ENCODE results near the gene CEACAM21.

GRCh38 chr19:41588497-41589209 is 12.7 kb downstream of the CEACAM21 start:
- TF ChIP-seq CTCF (IDR thresholded peaks at IDR 0.05), result no peak
- no peak for TF ChIP-seq POLR2A (IDR thresholded peaks at IDR 0.05)
